HG02798 (cell line): ENCODE measurements around the gene OLA1.

Source experiments
- ATAC-seq: cut with Tn5 transposase; IDR thresholded peaks from one replicate; pipeline ENCODE4 v1.9.1; 2021; ENCODE audit warnings: mild to moderate bottlenecking; ENCODE audit not compliant: unreplicated experiment, poor library complexity

OLA1 gene

GRCh38 chr2:174124181-174124580 is 124.2 kb downstream of the OLA1 start:
- ATAC-seq = no peak

GRCh38 chr2:174122185-174122584 is 126.1 kb downstream of the OLA1 start:
- ATAC-seq = no peak

- ATAC-seq = no peak
Observed at GRCh38 chr2:174121612-174122011, 126.7 kb downstream of the OLA1 start.

- ATAC-seq = no peak
Observed at GRCh38 chr2:174121175-174121574, 127.2 kb downstream of the OLA1 start.

GRCh38 chr2:174120346-174120745 is 128.0 kb downstream of the OLA1 start:
- ATAC-seq = no peak

- ATAC-seq = no peak
Observed at GRCh38 chr2:174117951-174118930, 130.1 kb downstream of the OLA1 start.

GRCh38 chr2:174112073-174112472 is 136.3 kb downstream of the OLA1 start:
- no peak for ATAC-seq

GRCh38 chr2:174108579-174108978 is 139.8 kb downstream of the OLA1 start:
- ATAC-seq = no peak

- ATAC-seq = no peak
Observed at GRCh38 chr2:174106736-174107135, 141.6 kb downstream of the OLA1 start.

- ATAC-seq = no peak
Observed at GRCh38 chr2:174094542-174094941, 153.8 kb downstream of the OLA1 start.

GRCh38 chr2:174090476-174090875 is 157.9 kb downstream of the OLA1 start:
- ATAC-seq = no peak

- ATAC-seq = no peak
Observed at GRCh38 chr2:174088706-174089460, 159.4 kb downstream of the OLA1 start.

GRCh38 chr2:174086708-174087107 is 161.6 kb downstream of the OLA1 start:
- no peak for ATAC-seq

GRCh38 chr2:174085781-174086180 is 162.6 kb downstream of the OLA1 start:
- ATAC-seq = no peak

GRCh38 chr2:174083843-174084458 is 164.4 kb downstream of the OLA1 start:
- no peak for ATAC-seq

GRCh38 chr2:174080672-174081121 is 167.6 kb downstream of the OLA1 start:
- no peak for ATAC-seq

- no peak for ATAC-seq
Observed at GRCh38 chr2:174078275-174078674, 170.1 kb downstream of the OLA1 start.

- ATAC-seq = no peak
Observed at GRCh38 chr2:174076975-174077374, 171.4 kb downstream of the OLA1 start.

GRCh38 chr2:174076040-174076439 is 172.3 kb downstream of the OLA1 start:
- no peak for ATAC-seq

GRCh38 chr2:174074831-174075230 is 173.5 kb downstream of the OLA1 start:
- no peak for ATAC-seq

GRCh38 chr2:174072857-174073256 is 175.5 kb downstream of the OLA1 start:
- no peak for ATAC-seq
